ENCODE measurements around the gene EPHA2.

Gene EPHA2

GRCh38 chr1:16118706-16119105, 37.2 kb downstream of the EPHA2 start:
- Histone ChIP-seq H3K9me3 (ENCODE audit: control extremely low read depth in 1 of 5, control insufficient read depth in 4 of 5, insufficient read depth in 2 of 5, low read depth in 1 of 5, low read length in 4 of 5) (no peaks in the 10 kb centered on the region), H3K27me3 (replicated peaks in 2 of 5; ENCODE audit: control insufficient read depth in 4 of 5, insufficient read depth in 5 of 5, low read length in 4 of 5) (no peaks in the 10 kb centered on the region), H3K4me3 (ENCODE audit: control insufficient read depth in 1 of 7, extremely low read depth in 1 of 7, insufficient read depth in 4 of 7, low read depth in 2 of 7, low read length in 6 of 7) (no peak overlapping the region), H3K36me3 (ENCODE audit: control insufficient read depth in 4 of 4, insufficient read depth in 4 of 4, low read length in 3 of 4) (no peaks in the 10 kb centered on the region), H3K4me1 (ENCODE audit: control extremely low read depth in 1 of 4, control insufficient read depth in 4 of 4, insufficient read depth in 4 of 4, low read length in 3 of 4) (peaks cover 0 to 7% (median 0%) of the 10 kb centered on the region in 4 experiments), H3K27ac (ENCODE audit: insufficient read depth in 1 of 2, low read depth in 1 of 2, low read length in 2 of 2, poor library complexity in 1 of 2, severe bottlenecking in 2 of 2) (no peak overlapping the region)
- ChIA-PET POLR2A (interaction anchor here (1.0 kb wide), 1 partner anchor 7 kb away, joined by 4 read pairs; no protein-coding TSS in a partner anchor), CTCF (interaction anchor here (0.8 to 1.4 kb wide), 2 partner anchors 40 to 43 kb away, joined by 3 read pairs; no protein-coding TSS in a partner anchor)
- 85% methylated on average over 5 of the region's 9 CpGs for WGBS (ENCODE audit: insufficient coverage)
- no peak for DNase-seq

- CTCF ChIA-PET = interaction anchor here (0.7 to 1.7 kb wide), 3 partner anchors 11 to 44 kb away, joined by 3 to 5 read pairs (median 3); no protein-coding TSS in a partner anchor
- no peak for DNase-seq
- WGBS (ENCODE audit: insufficient coverage) = 100% methylated on average over 5 of the region's 8 CpGs
- Histone ChIP-seq H3K27ac (ENCODE audit: insufficient read depth in 1 of 2, low read depth in 1 of 2, low read length in 2 of 2, poor library complexity in 1 of 2, severe bottlenecking in 2 of 2) (no peak overlapping the region), H3K9me3 (ENCODE audit: control extremely low read depth in 1 of 5, control insufficient read depth in 4 of 5, insufficient read depth in 2 of 5, low read depth in 1 of 5, low read length in 4 of 5) (no peaks in the 10 kb centered on the region), H3K27me3 (replicated peaks in 2 of 5; ENCODE audit: control insufficient read depth in 4 of 5, insufficient read depth in 5 of 5, low read length in 4 of 5) (no peaks in the 10 kb centered on the region), H3K4me3 (ENCODE audit: control insufficient read depth in 1 of 7, extremely low read depth in 1 of 7, insufficient read depth in 4 of 7, low read depth in 2 of 7, low read length in 6 of 7) (no peak overlapping the region), H3K4me1 (ENCODE audit: control extremely low read depth in 1 of 4, control insufficient read depth in 4 of 4, insufficient read depth in 4 of 4, low read length in 3 of 4) (peaks cover 0 to 5% (median 0%) of the 10 kb centered on the region in 4 experiments), H3K36me3 (ENCODE audit: control insufficient read depth in 4 of 4, insufficient read depth in 4 of 4, low read length in 3 of 4) (no peaks in the 10 kb centered on the region)
- POLR2A ChIA-PET = interaction anchor here (0.6 to 1.0 kb wide), 2 partner anchors 8 to 47 kb away, joined by 3 to 4 read pairs; no protein-coding TSS in a partner anchor
Observed at GRCh38 chr1:16117936-16118335, 37.9 kb downstream of the EPHA2 start.

GRCh38 chr1:16117369-16117768, 38.5 kb downstream of the EPHA2 start:
- ChIA-PET POLR2A (no interaction called here), CTCF (interaction anchor here (0.7 to 1.7 kb wide), 4 partner anchors 12 to 44 kb away, joined by 3 to 5 read pairs (median 3); no protein-coding TSS in a partner anchor)
- 99% methylated on average over 4 of the region's 6 CpGs for WGBS (ENCODE audit: insufficient coverage)
- H3K36me3 ChIP-seq (ENCODE audit: control insufficient read depth in 4 of 4, insufficient read depth in 4 of 4, low read length in 3 of 4) = no peaks in the 10 kb centered on the region
- no peak overlapping the region for H3K27ac ChIP-seq (ENCODE audit: insufficient read depth in 1 of 2, low read depth in 1 of 2, low read length in 2 of 2, poor library complexity in 1 of 2, severe bottlenecking in 2 of 2)
- no peak overlapping the region for H3K4me3 ChIP-seq (ENCODE audit: control insufficient read depth in 1 of 7, extremely low read depth in 1 of 7, insufficient read depth in 4 of 7, low read depth in 2 of 7, low read length in 6 of 7)
- H3K4me1 ChIP-seq (ENCODE audit: control extremely low read depth in 1 of 4, control insufficient read depth in 4 of 4, insufficient read depth in 4 of 4, low read length in 3 of 4) = no peaks in the 10 kb centered on the region
- DNase-seq = no peak
- no peaks in the 10 kb centered on the region for H3K9me3 ChIP-seq (ENCODE audit: control extremely low read depth in 1 of 5, control insufficient read depth in 4 of 5, insufficient read depth in 2 of 5, low read depth in 1 of 5, low read length in 4 of 5)
- no peaks in the 10 kb centered on the region for H3K27me3 ChIP-seq (replicated peaks in 2 of 5; ENCODE audit: control insufficient read depth in 4 of 5, insufficient read depth in 5 of 5, low read length in 4 of 5)

GRCh38 chr1:16116625-16117024, 39.2 kb downstream of the EPHA2 start:
- ChIA-PET POLR2A (no interaction called here), CTCF (interaction anchor here (1.0 to 1.7 kb wide), 2 partner anchors 20 to 34 kb away, joined by 3 read pairs; no protein-coding TSS in a partner anchor)

GRCh38 chr1:16116002-16116401, 39.9 kb downstream of the EPHA2 start:
- WGBS (ENCODE audit: insufficient coverage) = 86% methylated on average over 14 of the region's 16 CpGs
- Histone ChIP-seq H3K27ac (ENCODE audit: insufficient read depth in 1 of 2, low read depth in 1 of 2, low read length in 2 of 2, poor library complexity in 1 of 2, severe bottlenecking in 2 of 2) (no peak overlapping the region), H3K36me3 (ENCODE audit: control insufficient read depth in 4 of 4, insufficient read depth in 4 of 4, low read length in 3 of 4) (no peaks in the 10 kb centered on the region), H3K27me3 (replicated peaks in 2 of 5; ENCODE audit: control insufficient read depth in 4 of 5, insufficient read depth in 5 of 5, low read length in 4 of 5) (no peaks in the 10 kb centered on the region), H3K9me3 (ENCODE audit: control extremely low read depth in 1 of 5, control insufficient read depth in 4 of 5, insufficient read depth in 2 of 5, low read depth in 1 of 5, low read length in 4 of 5) (no peaks in the 10 kb centered on the region), H3K4me3 (ENCODE audit: control insufficient read depth in 1 of 7, extremely low read depth in 1 of 7, insufficient read depth in 4 of 7, low read depth in 2 of 7, low read length in 6 of 7) (no peak overlapping the region), H3K4me1 (ENCODE audit: control extremely low read depth in 1 of 4, control insufficient read depth in 4 of 4, insufficient read depth in 4 of 4, low read length in 3 of 4) (no peaks in the 10 kb centered on the region)
- CTCF ChIA-PET = no interaction called here
- POLR2A ChIA-PET = no interaction called here
- no peak for DNase-seq

More at GRCh38 chr1:16116625-16117024, 39.2 kb downstream of the EPHA2 start:
- H3K9me3 ChIP-seq (ENCODE audit: control extremely low read depth in 1 of 5, control insufficient read depth in 4 of 5, insufficient read depth in 2 of 5, low read depth in 1 of 5, low read length in 4 of 5) = no peaks in the 10 kb centered on the region
- H3K27me3 ChIP-seq (replicated peaks in 2 of 5; ENCODE audit: control insufficient read depth in 4 of 5, insufficient read depth in 5 of 5, low read length in 4 of 5) = no peaks in the 10 kb centered on the region
- H3K27ac ChIP-seq (ENCODE audit: insufficient read depth in 1 of 2, low read depth in 1 of 2, low read length in 2 of 2, poor library complexity in 1 of 2, severe bottlenecking in 2 of 2) = no peak overlapping the region
- no peaks in the 10 kb centered on the region for H3K36me3 ChIP-seq (ENCODE audit: control insufficient read depth in 4 of 4, insufficient read depth in 4 of 4, low read length in 3 of 4)
- no peak overlapping the region for H3K4me3 ChIP-seq (ENCODE audit: control insufficient read depth in 1 of 7, extremely low read depth in 1 of 7, insufficient read depth in 4 of 7, low read depth in 2 of 7, low read length in 6 of 7)
- no peaks in the 10 kb centered on the region for H3K4me1 ChIP-seq (ENCODE audit: control extremely low read depth in 1 of 4, control insufficient read depth in 4 of 4, insufficient read depth in 4 of 4, low read length in 3 of 4)
- 91% methylated on average over 5 of the region's 8 CpGs for WGBS (ENCODE audit: insufficient coverage)
- no peak for DNase-seq

- H3K36me3 ChIP-seq (ENCODE audit: control insufficient read depth in 4 of 4, insufficient read depth in 4 of 4, low read length in 3 of 4) = no peaks in the 10 kb centered on the region
- DNase-seq = no peak
- WGBS (ENCODE audit: insufficient coverage) = 80% methylated on average over 3 of the region's 6 CpGs
- ChIA-PET POLR2A (no interaction called here), CTCF (no interaction called here)
- no peak overlapping the region for H3K27ac ChIP-seq (ENCODE audit: insufficient read depth in 1 of 2, low read depth in 1 of 2, low read length in 2 of 2, poor library complexity in 1 of 2, severe bottlenecking in 2 of 2)
- H3K4me3 ChIP-seq (ENCODE audit: control insufficient read depth in 1 of 7, extremely low read depth in 1 of 7, insufficient read depth in 4 of 7, low read depth in 2 of 7, low read length in 6 of 7) = no peak overlapping the region
- no peaks in the 10 kb centered on the region for H3K4me1 ChIP-seq (ENCODE audit: control extremely low read depth in 1 of 4, control insufficient read depth in 4 of 4, insufficient read depth in 4 of 4, low read length in 3 of 4)
- H3K9me3 ChIP-seq (ENCODE audit: control extremely low read depth in 1 of 5, control insufficient read depth in 4 of 5, insufficient read depth in 2 of 5, low read depth in 1 of 5, low read length in 4 of 5) = no peaks in the 10 kb centered on the region
- H3K27me3 ChIP-seq (replicated peaks in 2 of 5; ENCODE audit: control insufficient read depth in 4 of 5, insufficient read depth in 5 of 5, low read length in 4 of 5) = no peaks in the 10 kb centered on the region
Observed at GRCh38 chr1:16115468-16115983, 40.3 kb downstream of the EPHA2 start.

- ChIA-PET POLR2A (no interaction called here), CTCF (no interaction called here)
Observed at GRCh38 chr1:16114527-16115467, 41.1 kb downstream of the EPHA2 start.

More at GRCh38 chr1:16114527-16115467, 41.1 kb downstream of the EPHA2 start:
- H3K9me3 ChIP-seq (ENCODE audit: control extremely low read depth in 1 of 5, control insufficient read depth in 4 of 5, insufficient read depth in 2 of 5, low read depth in 1 of 5, low read length in 4 of 5) = no peaks in the 10 kb centered on the region
- no peaks in the 10 kb centered on the region for H3K36me3 ChIP-seq (ENCODE audit: control insufficient read depth in 4 of 4, insufficient read depth in 4 of 4, low read length in 3 of 4)
- H3K4me1 ChIP-seq (ENCODE audit: control extremely low read depth in 1 of 4, control insufficient read depth in 4 of 4, insufficient read depth in 4 of 4, low read length in 3 of 4) = no peaks in the 10 kb centered on the region
- no peak overlapping the region for H3K4me3 ChIP-seq (ENCODE audit: control insufficient read depth in 1 of 7, extremely low read depth in 1 of 7, insufficient read depth in 4 of 7, low read depth in 2 of 7, low read length in 6 of 7)
- H3K27ac ChIP-seq (ENCODE audit: insufficient read depth in 1 of 2, low read depth in 1 of 2, low read length in 2 of 2, poor library complexity in 1 of 2, severe bottlenecking in 2 of 2) = no peak overlapping the region
- no peaks in the 10 kb centered on the region for H3K27me3 ChIP-seq (replicated peaks in 2 of 5; ENCODE audit: control insufficient read depth in 4 of 5, insufficient read depth in 5 of 5, low read length in 4 of 5)
- 100% methylated on average over 14 of the region's 23 CpGs for WGBS (ENCODE audit: insufficient coverage)
- no peak for DNase-seq
